ENCODE measurements around the gene PLEKHA1. TPM values are rescaled to one million over a fixed set of nuclear protein-coding genes. Genes with fewer than 3 reads are reported as not detected.

Gene PLEKHA1
- total RNA-seq, 1 donor from 2014 or later: 38.2 TPM

GRCh38 chr10:122357685-122358084, 16.8 kb upstream of the PLEKHA1 start:
- H3K27me3 Mint-ChIP-seq (ENCODE audit: unreplicated experiment): no peaks in the 10 kb centered on the region
- no peaks in the 10 kb centered on the region for H3K4me1 Mint-ChIP-seq (ENCODE audit: unreplicated experiment)
- DNase-seq (ENCODE audit: low spot score): no peak
- H3K9me3 Mint-ChIP-seq (ENCODE audit: unreplicated experiment): no peaks in the 10 kb centered on the region
- no peak overlapping the region for H3K27ac Mint-ChIP-seq (ENCODE audit: unreplicated experiment)
- no peak for TF ChIP-seq CTCF (IDR thresholded peaks at IDR 0.05; ENCODE audit: unreplicated experiment)
- H3K4me3 Mint-ChIP-seq (ENCODE audit: unreplicated experiment): no peak overlapping the region
- H3K36me3 Mint-ChIP-seq (ENCODE audit: low read depth, unreplicated experiment): no peaks in the 10 kb centered on the region

DNA sequence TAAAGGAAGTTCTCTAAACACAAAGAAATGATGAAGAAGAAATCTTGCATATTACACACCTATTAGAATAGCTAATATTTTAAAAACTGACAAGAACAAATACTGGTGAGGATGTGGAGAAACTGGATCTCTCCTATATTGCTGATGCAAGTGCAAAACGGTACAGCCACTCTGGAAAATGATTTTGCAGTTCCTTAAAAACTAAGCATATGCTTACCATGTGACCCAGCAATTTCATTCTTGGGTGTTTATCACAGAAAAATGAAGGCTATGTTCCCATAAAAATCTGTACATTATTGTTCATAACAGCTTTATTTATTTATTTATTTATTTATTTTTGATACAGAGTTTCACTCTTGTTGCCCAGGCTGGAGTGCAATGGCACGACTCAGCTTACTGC, 14.9 kb upstream of the PLEKHA1 start:
- Mint-ChIP-seq H3K27me3 (ENCODE audit: unreplicated experiment) (peaks cover 3% of the 10 kb centered on the region), H3K9me3 (ENCODE audit: unreplicated experiment) (no peaks in the 10 kb centered on the region), H3K27ac (ENCODE audit: unreplicated experiment) (no peak overlapping the region), H3K36me3 (ENCODE audit: low read depth, unreplicated experiment) (no peaks in the 10 kb centered on the region), H3K4me3 (ENCODE audit: unreplicated experiment) (no peak overlapping the region), H3K4me1 (ENCODE audit: unreplicated experiment) (no peaks in the 10 kb centered on the region)
- DNase-seq (ENCODE audit: low spot score): no peak
- no peak for TF ChIP-seq CTCF (IDR thresholded peaks at IDR 0.05; ENCODE audit: unreplicated experiment)

DNA sequence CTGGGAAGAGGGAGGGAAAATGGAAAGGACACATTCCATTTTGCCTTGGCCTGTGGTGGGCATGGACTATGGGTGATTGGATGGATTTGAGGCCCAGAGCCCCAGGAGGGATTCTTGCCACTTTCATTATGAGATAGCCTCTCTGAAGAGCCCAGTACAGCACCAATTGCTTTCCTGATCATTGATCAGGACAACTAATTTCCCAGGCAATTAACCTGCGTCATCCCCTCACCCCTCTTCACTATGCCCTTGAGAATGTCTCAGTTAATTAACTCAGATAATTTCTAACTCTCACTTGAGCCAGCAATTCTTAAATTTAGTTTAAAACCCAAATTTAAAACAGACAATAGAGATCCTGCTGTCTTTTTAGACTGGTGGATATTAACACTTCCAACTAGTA, 13.5 kb upstream of the PLEKHA1 start:
- Mint-ChIP-seq H3K27me3 (ENCODE audit: unreplicated experiment) (peaks cover 4% of the 10 kb centered on the region), H3K4me3 (ENCODE audit: unreplicated experiment) (no peak overlapping the region), H3K27ac (ENCODE audit: unreplicated experiment) (no peak overlapping the region), H3K9me3 (ENCODE audit: unreplicated experiment) (no peaks in the 10 kb centered on the region), H3K36me3 (ENCODE audit: low read depth, unreplicated experiment) (no peaks in the 10 kb centered on the region), H3K4me1 (ENCODE audit: unreplicated experiment) (peaks cover 7% of the 10 kb centered on the region)
- no peak for DNase-seq (ENCODE audit: low spot score)
- no peak for TF ChIP-seq CTCF (IDR thresholded peaks at IDR 0.05; ENCODE audit: unreplicated experiment)

GRCh38 chr10:122362031-122362592, 12.4 kb upstream of the PLEKHA1 start:
- no peak for DNase-seq (ENCODE audit: low spot score)
- Mint-ChIP-seq H3K4me1 (ENCODE audit: unreplicated experiment) (peaks cover 7% of the 10 kb centered on the region), H3K27me3 (ENCODE audit: unreplicated experiment) (peaks cover 4% of the 10 kb centered on the region), H3K27ac (ENCODE audit: unreplicated experiment) (no peak overlapping the region), H3K36me3 (ENCODE audit: low read depth, unreplicated experiment) (no peaks in the 10 kb centered on the region), H3K9me3 (ENCODE audit: unreplicated experiment) (peaks cover 5% of the 10 kb centered on the region), H3K4me3 (ENCODE audit: unreplicated experiment) (no peak overlapping the region)
- no peak for TF ChIP-seq CTCF (IDR thresholded peaks at IDR 0.05; ENCODE audit: unreplicated experiment)

GRCh38 chr10:122362621-122363020, 11.9 kb upstream of the PLEKHA1 start:
- H3K9me3 Mint-ChIP-seq (ENCODE audit: unreplicated experiment): peaks cover 5% of the 10 kb centered on the region
- no peak for DNase-seq (ENCODE audit: low spot score)
- H3K27ac Mint-ChIP-seq (ENCODE audit: unreplicated experiment): no peak overlapping the region
- H3K4me1 Mint-ChIP-seq (ENCODE audit: unreplicated experiment): peaks cover 7% of the 10 kb centered on the region
- no peak overlapping the region for H3K4me3 Mint-ChIP-seq (ENCODE audit: unreplicated experiment)
- peaks cover 4% of the 10 kb centered on the region for H3K27me3 Mint-ChIP-seq (ENCODE audit: unreplicated experiment)
- H3K36me3 Mint-ChIP-seq (ENCODE audit: low read depth, unreplicated experiment): no peaks in the 10 kb centered on the region
- no peak for TF ChIP-seq CTCF (IDR thresholded peaks at IDR 0.05; ENCODE audit: unreplicated experiment)

Measured in endothelial cell (in vitro differentiated cells).